ENCODE data around the gene PLA2G4B. TPM values are rescaled to one million over a fixed set of nuclear protein-coding genes. Genes with fewer than 3 reads are reported as not detected.

Gene PLA2G4B
- total RNA-seq, 1 experiment from 2014 or later: 2.2 TPM

GRCh38 chr15:41840673-41841072, 2.0 kb downstream of the PLA2G4B start:
- Histone ChIP-seq H3K27ac (no peak overlapping the region), H3K4me1 (replicated peaks) (no peaks in the 10 kb centered on the region), H3K27me3 (replicated peaks) (no peaks in the 10 kb centered on the region), H3K4me3 (no peak overlapping the region), H3K36me3 (peaks cover 3% of the 10 kb centered on the region), H3K9me3 (replicated peaks) (no peaks in the 10 kb centered on the region)
- no peak for DNase-seq (ENCODE audit: low read depth in 1 of 2, low spot score in 2 of 2)

DNA sequence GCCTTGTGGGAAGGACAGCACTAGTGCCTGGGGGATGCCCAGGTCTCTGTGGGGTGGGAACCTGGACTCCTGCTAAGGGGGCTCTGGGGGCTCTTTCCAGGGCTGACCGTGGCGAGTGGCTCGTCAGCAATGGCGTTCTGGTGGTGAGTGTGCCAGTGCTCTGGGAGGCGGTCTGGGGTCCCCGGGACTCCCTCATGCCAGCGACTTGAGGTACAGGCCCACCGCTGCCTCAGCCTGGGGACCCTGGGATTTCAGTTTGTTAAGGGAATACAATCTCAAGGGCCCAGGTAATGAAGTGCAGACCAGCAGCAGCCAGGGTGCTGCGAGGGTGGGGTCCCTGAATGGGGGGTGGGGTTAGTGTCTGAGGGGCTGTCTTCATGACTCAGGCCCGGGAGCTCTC, 2.5 kb downstream of the PLA2G4B start:
- Histone ChIP-seq H3K4me1 (replicated peaks) (no peaks in the 10 kb centered on the region), H3K9me3 (replicated peaks) (no peaks in the 10 kb centered on the region), H3K36me3 (peaks cover 3% of the 10 kb centered on the region), H3K27me3 (replicated peaks) (no peaks in the 10 kb centered on the region), H3K4me3 (no peak overlapping the region), H3K27ac (no peak overlapping the region)
- DNase-seq (ENCODE audit: low read depth in 1 of 2, low spot score in 2 of 2): no peak

DNA sequence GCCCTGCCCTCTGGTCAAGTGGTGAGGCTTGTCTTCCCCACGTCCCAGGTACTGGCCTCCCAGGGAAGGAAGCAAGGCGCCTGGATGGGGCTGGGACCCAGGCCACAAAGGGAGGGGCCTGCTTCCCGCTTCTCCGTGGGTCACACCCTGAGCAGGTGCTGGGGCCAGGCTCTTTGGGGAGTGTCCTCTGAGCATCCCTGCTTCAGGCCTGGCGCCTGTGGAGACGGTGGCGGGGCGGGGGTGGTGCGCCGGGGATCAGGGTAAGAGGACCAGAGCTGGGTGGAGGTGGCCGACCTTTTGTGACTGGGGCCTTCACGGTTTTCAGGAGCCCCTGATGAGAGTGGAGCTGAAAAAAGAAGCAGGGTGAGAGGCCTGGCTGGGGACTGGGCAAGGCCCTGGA, 3.6 kb downstream of the PLA2G4B start:
- Histone ChIP-seq H3K9me3 (replicated peaks) (no peaks in the 10 kb centered on the region), H3K27ac (no peak overlapping the region), H3K4me1 (replicated peaks) (no peaks in the 10 kb centered on the region), H3K4me3 (no peak overlapping the region), H3K36me3 (no peaks in the 10 kb centered on the region; the same call in 1 of the 2 replicates), H3K27me3 (replicated peaks) (no peaks in the 10 kb centered on the region)
- no peak for DNase-seq (ENCODE audit: low read depth in 1 of 2, low spot score in 2 of 2)

DNA sequence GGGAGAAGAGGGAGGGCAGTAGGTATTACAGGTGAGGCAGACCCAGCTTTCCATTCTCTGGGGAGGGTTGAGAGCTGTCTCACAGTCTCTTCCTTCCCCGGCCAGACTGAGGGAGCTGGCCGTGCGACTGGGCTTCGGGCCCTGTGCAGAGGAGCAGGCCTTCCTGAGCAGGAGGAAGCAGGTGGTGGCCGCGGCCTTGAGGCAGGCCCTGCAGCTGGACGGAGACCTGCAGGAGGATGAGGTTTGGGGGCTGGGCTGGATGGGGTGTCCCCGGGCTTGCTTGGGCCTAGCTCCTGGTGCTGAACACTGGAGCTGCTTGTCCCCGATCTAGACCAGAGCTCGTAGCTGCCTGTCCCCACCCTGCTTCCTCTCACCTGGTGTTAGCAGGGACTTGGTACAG, 4.9 kb downstream of the PLA2G4B start:
- Histone ChIP-seq H3K4me1 (replicated peaks) (no peaks in the 10 kb centered on the region), H3K9me3 (replicated peaks) (no peaks in the 10 kb centered on the region), H3K27me3 (replicated peaks) (no peaks in the 10 kb centered on the region), H3K27ac (no peak overlapping the region), H3K36me3 (peaks cover 8% of the 10 kb centered on the region; the same call in 1 of the 2 replicates), H3K4me3 (no peak overlapping the region)
- DNase-seq (ENCODE audit: low read depth in 1 of 2, low spot score in 2 of 2): no peak

- Histone ChIP-seq H3K9me3 (replicated peaks) (no peaks in the 10 kb centered on the region), H3K27me3 (replicated peaks) (no peaks in the 10 kb centered on the region), H3K4me3 (no peak overlapping the region), H3K4me1 (replicated peaks) (no peaks in the 10 kb centered on the region), H3K27ac (no peak overlapping the region), H3K36me3 (peaks cover 8% of the 10 kb centered on the region; the same call in 1 of the 2 replicates)
- no peak for DNase-seq (ENCODE audit: low read depth in 1 of 2, low spot score in 2 of 2)
Observed at GRCh38 chr15:41844814-41845213, 6.2 kb downstream of the PLA2G4B start.

- no peak overlapping the region for H3K4me3 ChIP-seq
- no peaks in the 10 kb centered on the region for H3K9me3 ChIP-seq (replicated peaks)
- DNase-seq (ENCODE audit: low read depth in 1 of 2, low spot score in 2 of 2): no peak
- H3K27ac ChIP-seq: no peak overlapping the region
- H3K36me3 ChIP-seq: peaks cover 8% of the 10 kb centered on the region; the same call in 1 of the 2 replicates
- no peaks in the 10 kb centered on the region for H3K27me3 ChIP-seq (replicated peaks)
- H3K4me1 ChIP-seq (replicated peaks): no peaks in the 10 kb centered on the region
Observed at GRCh38 chr15:41847206-41847605, 8.6 kb downstream of the PLA2G4B start.

- Histone ChIP-seq H3K4me1 (replicated peaks) (no peaks in the 10 kb centered on the region), H3K4me3 (no peak overlapping the region), H3K27me3 (replicated peaks) (no peaks in the 10 kb centered on the region), H3K36me3 (peaks cover 8% of the 10 kb centered on the region; the same call in 1 of the 2 replicates), H3K9me3 (replicated peaks) (no peaks in the 10 kb centered on the region), H3K27ac (no peak overlapping the region)
- DNase-seq (ENCODE audit: low read depth in 1 of 2, low spot score in 2 of 2): no peak
Observed at GRCh38 chr15:41847981-41848380, 9.3 kb downstream of the PLA2G4B start.

GRCh38 chr15:41848631-41849030, 10.0 kb downstream of the PLA2G4B start:
- Histone ChIP-seq H3K36me3 (peaks cover 8% of the 10 kb centered on the region; the same call in 1 of the 2 replicates), H3K4me1 (replicated peaks) (no peaks in the 10 kb centered on the region), H3K9me3 (replicated peaks) (no peaks in the 10 kb centered on the region), H3K4me3 (no peak overlapping the region), H3K27ac (no peak overlapping the region), H3K27me3 (replicated peaks) (no peaks in the 10 kb centered on the region)
- no peak for DNase-seq (ENCODE audit: low read depth in 1 of 2, low spot score in 2 of 2)

DNA sequence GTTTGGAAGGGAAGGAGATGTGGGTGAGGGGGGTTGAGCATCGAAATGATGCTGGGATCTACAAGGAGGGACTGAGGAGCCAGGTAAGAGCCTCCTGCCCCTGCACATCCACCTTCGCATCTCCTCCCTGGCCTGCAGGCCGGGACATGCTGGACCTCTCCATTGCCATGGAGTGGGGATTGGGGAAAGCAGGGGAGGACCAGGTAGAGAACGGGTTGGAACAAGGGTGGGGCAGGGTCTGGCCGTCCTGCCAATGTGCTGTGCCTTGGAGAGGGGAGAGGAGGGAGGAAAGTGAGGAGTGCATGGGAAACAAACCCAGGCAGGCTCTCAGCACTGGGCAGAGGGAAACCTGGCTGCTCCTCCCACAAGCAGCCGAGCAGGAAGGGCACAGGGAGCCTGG, 10.6 kb downstream of the PLA2G4B start:
- H3K36me3 ChIP-seq: peaks cover 8% of the 10 kb centered on the region; the same call in 1 of the 2 replicates
- DNase-seq (ENCODE audit: low read depth in 1 of 2, low spot score in 2 of 2): no peak
- no peak overlapping the region for H3K27ac ChIP-seq
- no peaks in the 10 kb centered on the region for H3K27me3 ChIP-seq (replicated peaks)
- H3K4me1 ChIP-seq (replicated peaks): no peaks in the 10 kb centered on the region
- no peaks in the 10 kb centered on the region for H3K9me3 ChIP-seq (replicated peaks)
- no peak overlapping the region for H3K4me3 ChIP-seq

DNA sequence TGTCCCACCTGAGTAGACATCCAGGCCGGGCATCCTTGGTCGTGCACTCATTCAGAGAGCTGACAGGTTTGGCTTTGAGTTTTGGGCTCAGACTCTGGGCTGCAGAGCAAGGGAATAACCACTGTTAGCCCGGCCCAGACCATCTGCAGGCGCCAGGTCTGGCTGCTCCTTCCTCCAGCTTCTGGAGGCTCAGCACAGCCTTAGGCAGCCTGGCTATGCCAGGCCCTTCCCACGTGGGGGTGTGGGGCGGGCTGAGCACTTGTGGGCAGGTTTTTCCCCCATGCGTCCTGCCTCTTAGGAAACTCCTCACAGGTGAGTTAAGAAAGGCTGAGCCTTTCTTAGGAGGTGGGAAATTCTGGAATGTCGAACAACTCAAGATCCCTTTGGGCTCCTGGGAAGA, 11.2 kb downstream of the PLA2G4B start:
- no peak for DNase-seq (ENCODE audit: low read depth in 1 of 2, low spot score in 2 of 2)
- Histone ChIP-seq H3K36me3 (peaks cover 8% of the 10 kb centered on the region; the same call in 1 of the 2 replicates), H3K9me3 (replicated peaks) (no peaks in the 10 kb centered on the region), H3K27me3 (replicated peaks) (no peaks in the 10 kb centered on the region), H3K4me3 (no peak overlapping the region), H3K4me1 (replicated peaks) (no peaks in the 10 kb centered on the region), H3K27ac (no peak overlapping the region)

- no peaks in the 10 kb centered on the region for H3K4me1 ChIP-seq (replicated peaks)
- peaks cover 8% of the 10 kb centered on the region; the same call in 1 of the 2 replicates for H3K36me3 ChIP-seq
- H3K4me3 ChIP-seq: no peak overlapping the region
- DNase-seq (ENCODE audit: low read depth in 1 of 2, low spot score in 2 of 2): no peak
- H3K27ac ChIP-seq: no peak overlapping the region
- no peaks in the 10 kb centered on the region for H3K9me3 ChIP-seq (replicated peaks)
- no peaks in the 10 kb centered on the region for H3K27me3 ChIP-seq (replicated peaks)
Observed at GRCh38 chr15:41850482-41851166, 12.0 kb downstream of the PLA2G4B start.

- Histone ChIP-seq H3K27ac (no peak overlapping the region), H3K4me3 (no peak overlapping the region), H3K36me3 (peaks cover 8% of the 10 kb centered on the region; the same call in 1 of the 2 replicates), H3K4me1 (replicated peaks) (no peaks in the 10 kb centered on the region), H3K9me3 (replicated peaks) (no peaks in the 10 kb centered on the region), H3K27me3 (replicated peaks) (no peaks in the 10 kb centered on the region)
- DNase-seq (ENCODE audit: low read depth in 1 of 2, low spot score in 2 of 2): no peak
Observed at GRCh38 chr15:41851167-41851523, 12.5 kb downstream of the PLA2G4B start.

DNA sequence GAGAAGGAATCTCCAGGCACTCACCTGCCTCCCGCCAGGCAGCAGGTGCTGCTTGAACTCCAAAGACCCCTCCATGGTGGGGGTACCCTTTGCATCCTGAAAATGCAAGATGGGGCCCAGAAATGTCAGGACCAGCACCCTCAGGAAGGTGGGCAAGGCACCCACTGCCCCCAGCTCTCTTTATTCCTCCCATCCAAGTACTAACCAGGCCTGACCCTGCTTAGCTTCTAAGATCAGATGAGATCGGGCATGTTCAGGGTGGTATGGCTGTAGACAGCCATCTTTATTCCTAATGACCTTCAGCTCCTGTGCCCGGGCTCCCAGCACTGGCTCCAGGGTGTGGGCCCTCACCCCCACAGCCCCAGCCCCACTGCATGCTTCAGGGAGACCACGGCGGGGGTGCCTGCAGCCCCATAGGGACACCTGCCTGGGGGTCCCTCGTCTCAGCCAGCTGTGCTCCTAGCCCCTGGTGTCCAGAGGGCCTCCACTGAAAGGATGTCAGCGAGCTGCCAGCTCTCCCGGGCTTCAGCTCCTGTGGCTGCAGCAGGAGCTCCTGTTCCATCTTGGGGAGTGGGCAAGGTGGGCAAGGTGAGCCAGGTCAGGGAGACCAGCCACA, 13.2 kb downstream of the PLA2G4B start:
- H3K4me1 ChIP-seq (replicated peaks): no peaks in the 10 kb centered on the region
- no peak overlapping the region for H3K4me3 ChIP-seq
- H3K36me3 ChIP-seq: peaks cover 8% of the 10 kb centered on the region; the same call in 1 of the 2 replicates
- no peaks in the 10 kb centered on the region for H3K9me3 ChIP-seq (replicated peaks)
- H3K27ac ChIP-seq: no peak overlapping the region
- no peaks in the 10 kb centered on the region for H3K27me3 ChIP-seq (replicated peaks)
- DNase-seq (ENCODE audit: low read depth in 1 of 2, low spot score in 2 of 2): no peak

GRCh38 chr15:41852736-41853590, 14.3 kb downstream of the PLA2G4B start:
- Histone ChIP-seq H3K27me3 (replicated peaks) (no peaks in the 10 kb centered on the region), H3K9me3 (replicated peaks) (no peaks in the 10 kb centered on the region), H3K4me3 (no peak overlapping the region), H3K27ac (no peak overlapping the region), H3K4me1 (replicated peaks) (no peaks in the 10 kb centered on the region), H3K36me3 (peaks cover 3% of the 10 kb centered on the region; the same call in 1 of the 2 replicates)
- DNase-seq (ENCODE audit: low read depth in 1 of 2, low spot score in 2 of 2): no peak

Measured in SJSA1 (cell line).